H1 (cell line): ENCODE data around the gene GTF2IRD1.

ENCODE experiments used
- ATF2 ChIP-seq: IDR thresholded peaks from 2 replicates; pipeline ENCODE4 v1.6.1; 2012; ENCODE audit warnings: low read length, inconsistent platforms
- BACH1 ChIP-seq: IDR thresholded peaks from 2 replicates; pipeline ENCODE4 v1.6.1; 2012; ENCODE audit warnings: low read length, improper control_type of control experiment
- CHD1 ChIP-seq: IDR thresholded peaks from 2 replicates; pipeline ENCODE4 v1.6.1; 2012; ENCODE audit warnings: low read depth, low read length, improper control_type of control experiment
- CTCF ChIP-seq, 3 experiments: IDR thresholded peaks; 1 replicate in 2 of 3; 2 replicates in 1 of 3; pipeline versions ENCODE4 v1.5.1 to v1.6.1; 2011; ENCODE audit warnings: low read length in 3 of 3, mild to moderate bottlenecking in 3 of 3, inconsistent platforms in 2 of 3, low read depth in 1 of 3, moderate library complexity in 1 of 3; ENCODE audit not compliant: insufficient read depth in 1 of 3; ENCODE audit errors: control extremely low read depth in 1 of 3
- EGR1 ChIP-seq: IDR thresholded peaks from 2 replicates; pipeline ENCODE4 v1.6.1; 2011; ENCODE audit warnings: low read depth, low read length, borderline replicate concordance
- PHF8 ChIP-seq: fragments of 200-600 bp; sonication (generic); conservative IDR thresholded peaks from 2 replicates; pipeline ENCODE4 v1.7.1; 2012; ENCODE audit warnings: low read depth, mild to moderate bottlenecking, inconsistent platforms, low read length, moderate library complexity
- POLR2A ChIP-seq, 2 experiments: IDR thresholded peaks; 1 replicate in 1 of 2; 2 replicates in 1 of 2; pipeline ENCODE4 v1.6.1; 2011; ENCODE audit warnings: low read depth in 2 of 2, low read length in 2 of 2, mild to moderate bottlenecking in 2 of 2; ENCODE audit errors: control extremely low read depth in 1 of 2
- POLR2AphosphoS5 ChIP-seq: IDR thresholded peaks from 2 replicates; pipeline ENCODE4 v1.6.1; 2011; ENCODE audit warnings: low read depth, low read length
- RNF2 ChIP-seq: fragments of 200-900, 300-1000 bp; sonication (generic); IDR thresholded peaks from 2 replicates; pipeline ENCODE4 v1.7.1; 2016; ENCODE audit warnings: borderline replicate concordance, low read depth, mild to moderate bottlenecking, antibody characterized with exemption, low read length; ENCODE audit not compliant: poor library complexity, severe bottlenecking; ENCODE audit errors: missing control alignments
- SP1 ChIP-seq: IDR thresholded peaks from 2 replicates; pipeline ENCODE4 v1.6.1; 2011; ENCODE audit warnings: low read depth, low read length
- TAF1 ChIP-seq: IDR thresholded peaks from 2 replicates; pipeline ENCODE4 v1.6.1; 2011; ENCODE audit warnings: mild to moderate bottlenecking, low read depth, low read length
- TF ChIP-seq, protein P1 (sequence below): IDR thresholded peaks from 2 replicates; pipeline ENCODE4 v1.6.1; 2012; ENCODE audit warnings: inconsistent platforms
- TF ChIP-seq, protein P2 (sequence below): IDR thresholded peaks from 2 replicates; pipeline ENCODE4 v1.6.1; 2011; ENCODE audit warnings: low read length, improper control_type of control experiment

DNA sequence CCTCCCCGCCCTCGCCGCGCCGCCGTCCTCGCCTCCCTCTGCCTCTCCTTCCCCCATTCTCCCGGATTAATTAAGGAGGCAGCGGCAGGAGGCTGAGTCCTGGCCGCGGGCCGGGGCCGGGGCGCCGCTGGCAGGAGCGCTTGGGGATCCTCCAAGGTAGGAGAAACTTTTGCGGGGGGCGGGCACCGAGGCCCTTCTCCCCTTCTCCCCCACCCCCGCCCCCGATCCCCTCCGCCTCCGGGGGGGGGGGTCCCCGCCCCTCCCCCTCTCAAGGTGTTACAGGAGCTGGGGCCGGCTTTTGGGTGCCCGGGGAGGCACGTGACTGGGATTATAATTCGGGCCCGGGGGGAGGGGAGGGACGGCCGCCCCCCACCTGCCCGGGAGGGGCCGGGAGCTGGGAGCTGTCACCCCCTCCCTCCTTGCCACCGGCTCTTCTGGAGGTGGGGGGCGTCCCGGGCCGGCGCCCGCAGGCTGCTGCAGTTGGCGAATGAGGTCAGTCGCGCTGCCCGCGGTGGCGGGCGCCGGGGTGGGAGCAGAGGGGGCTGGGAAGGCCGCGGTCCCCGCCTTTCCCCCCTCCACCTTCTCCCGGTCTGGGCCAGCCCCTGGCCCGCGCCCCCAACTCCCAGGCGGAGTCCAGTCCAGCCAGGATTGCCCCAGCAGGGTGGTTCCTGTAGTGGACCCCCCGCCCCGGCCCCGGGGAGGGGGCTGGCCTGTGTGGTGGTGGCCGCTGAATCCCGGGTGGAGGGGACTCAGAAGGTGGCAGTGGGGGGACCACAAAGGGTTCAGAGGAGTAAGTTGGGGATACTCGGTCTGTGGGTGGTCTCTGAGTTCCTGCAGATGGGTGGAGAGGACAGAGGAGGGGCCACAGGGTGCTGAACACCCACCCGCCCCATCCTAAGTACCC lies 567 bp downstream of the GTF2IRD1 start:
- no peak for TF ChIP-seq SP1
- no peak for TF ChIP-seq CTCF (IDR thresholded peaks at IDR 0.05; ENCODE audit: control extremely low read depth in 1 of 3, insufficient read depth in 1 of 3, low read depth in 1 of 3, low read length in 3 of 3)
- no peak for TF ChIP-seq BACH1
- no peak for TF ChIP-seq RNF2
- TF ChIP-seq, protein P1, sequence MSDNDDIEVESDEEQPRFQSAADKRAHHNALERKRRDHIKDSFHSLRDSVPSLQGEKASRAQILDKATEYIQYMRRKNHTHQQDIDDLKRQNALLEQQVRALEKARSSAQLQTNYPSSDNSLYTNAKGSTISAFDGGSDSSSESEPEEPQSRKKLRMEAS: peak; percentile 28; the same call in 1 of the 2 replicates
- no peak; a peak in 1 of 3 replicates for TF ChIP-seq POLR2A (IDR thresholded peaks at IDR 0.05; ENCODE audit: control extremely low read depth in 1 of 2, low read depth in 2 of 2, low read length in 2 of 2)
- TF ChIP-seq, protein P2, sequence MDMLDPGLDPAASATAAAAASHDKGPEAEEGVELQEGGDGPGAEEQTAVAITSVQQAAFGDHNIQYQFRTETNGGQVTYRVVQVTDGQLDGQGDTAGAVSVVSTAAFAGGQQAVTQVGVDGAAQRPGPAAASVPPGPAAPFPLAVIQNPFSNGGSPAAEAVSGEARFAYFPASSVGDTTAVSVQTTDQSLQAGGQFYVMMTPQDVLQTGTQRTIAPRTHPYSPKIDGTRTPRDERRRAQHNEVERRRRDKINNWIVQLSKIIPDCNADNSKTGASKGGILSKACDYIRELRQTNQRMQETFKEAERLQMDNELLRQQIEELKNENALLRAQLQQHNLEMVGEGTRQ: peak; percentile 24; the same call in 1 of the 2 replicates
- no peak for TF ChIP-seq ATF2
- TF ChIP-seq POLR2AphosphoS5: no peak
- no peak for TF ChIP-seq EGR1
- no peak for TF ChIP-seq CHD1
- 0 out of 2 replicates have a peak, but pooled peaks have one; percentile 40 for TF ChIP-seq TAF1
- peak; percentile 45 for TF ChIP-seq PHF8
